ENCODE data around the gene IKZF4. TPM values are rescaled to one million over a fixed set of nuclear protein-coding genes. Genes with fewer than 3 reads are reported as not detected.

The IKZF4 gene
- total and polyA plus RNA-seq, 2 of the 8 experiments (the other 6 are each of a cell fraction or from before 2014, with no cell fraction given): 8.0 to 13.3 TPM

GRCh38 chr12:56040151-56040550 lies 19.3 kb downstream of the IKZF4 start:
- H3K4me2 ChIP-seq (ENCODE audit: insufficient read depth in 1 of 2, low read depth in 2 of 2, low read length in 2 of 2): peak overlapping the region in 1 of 2 experiments; percentile 91; a peak in 1 of 4 replicates

More at GRCh38 chr12:56040151-56040550, 19.3 kb downstream of the IKZF4 start:
- no peak overlapping the region for H4K5ac ChIP-seq (ENCODE audit: insufficient read length, low read depth, low read length)
- H3K9ac ChIP-seq (replicated peaks in 1 of 4; ENCODE audit: extremely low read depth in 1 of 4, low read depth in 3 of 4, low read length in 3 of 4): no peak overlapping the region
- no peak for FAIRE-seq
- no peak overlapping the region for H2BK20ac ChIP-seq (ENCODE audit: low read length)
- H3K23ac ChIP-seq (ENCODE audit: insufficient read length): no peak overlapping the region
- no peak overlapping the region for H3K27ac ChIP-seq (ENCODE audit: low read depth, low read length)
- no peak overlapping the region for H2BK15ac ChIP-seq (ENCODE audit: low read length)
- no peak overlapping the region for H2BK120ac ChIP-seq (replicated peaks; ENCODE audit: low read depth, low read length)
- peaks cover 0 to 10% (median 4%) of the 10 kb centered on the region in 4 experiments; a peak in 5 of 7 replicates for H3K4me1 ChIP-seq (replicated peaks in 1 of 4; ENCODE audit: control insufficient read depth in 3 of 4, insufficient read depth in 4 of 4, low read length in 3 of 4)
- no peak overlapping the region for H2BK5ac ChIP-seq (ENCODE audit: low read depth, low read length)
- POLR2A ChIA-PET (ENCODE audit: partially characterized antibody): interaction anchor here (0.6 to 5.2 kb wide), 14 partner anchors 11 to 210 kb away, joined by 3 to 46 read pairs (median 4); partner anchors contain the start of genes IKZF4, PA2G4, RPL41 and SUOX
- peaks cover 3% of the 10 kb centered on the region; the same call in 1 of the 2 replicates for H3K79me1 ChIP-seq (ENCODE audit: low read depth, low read length)
- H3K4ac ChIP-seq (replicated peaks; ENCODE audit: insufficient read length, low read depth, low read length): no peak overlapping the region
- H3K4me3 ChIP-seq (ENCODE audit: extremely low read depth in 1 of 4, insufficient read depth in 2 of 4, low read depth in 3 of 4, low read length in 4 of 4): no peak overlapping the region; a peak in 1 of 8 replicates
- H3K56ac ChIP-seq (replicated peaks; ENCODE audit: insufficient read length, low read depth, low read length): no peak overlapping the region
- H3K27me3 ChIP-seq (replicated peaks in 1 of 4; ENCODE audit: control insufficient read depth in 3 of 4, extremely low read depth in 1 of 4, insufficient read depth in 3 of 4, low read length in 3 of 4): no peaks in the 10 kb centered on the region
- peaks cover 10 to 36% (median 23%) of the 10 kb centered on the region in 4 experiments for H3K36me3 ChIP-seq (ENCODE audit: control insufficient read depth in 2 of 4, insufficient read depth in 4 of 4, low read length in 3 of 4)
- no peak for DNase-seq (ENCODE audit: low read depth in 1 of 2, low spot score in 2 of 2)
- peaks cover 0 to 4% of the 10 kb centered on the region in 2 experiments for H4K20me1 ChIP-seq (replicated peaks in 1 of 2; ENCODE audit: control insufficient read depth in 1 of 2, insufficient read depth in 2 of 2, low read length in 2 of 2)
- no peak overlapping the region for H3K14ac ChIP-seq (ENCODE audit: insufficient read length)
- no peak overlapping the region for H3K18ac ChIP-seq (ENCODE audit: extremely low read depth, low read length)
- H2BK12ac ChIP-seq (ENCODE audit: low read depth, low read length): no peak overlapping the region
- H3K79me2 ChIP-seq (ENCODE audit: control insufficient read depth in 1 of 2, insufficient read depth in 2 of 2, low read length in 2 of 2): peaks cover 6 to 19% of the 10 kb centered on the region in 2 experiments
- TF ChIP-seq EZH2 (IDR thresholded peaks at IDR 0.05; ENCODE audit: low read depth, low read length, severe bottlenecking): no peak
- no peak for TF ChIP-seq BACH1 (IDR thresholded peaks at IDR 0.05; ENCODE audit: low read length)
- no peak for TF ChIP-seq EGR1 (IDR thresholded peaks at IDR 0.05; ENCODE audit: borderline replicate concordance, low read depth, low read length)
- TF ChIP-seq CBX5 (IDR thresholded peaks at IDR 0.05; ENCODE audit: low read depth, low read length): no peak
- TF ChIP-seq, protein P1, sequence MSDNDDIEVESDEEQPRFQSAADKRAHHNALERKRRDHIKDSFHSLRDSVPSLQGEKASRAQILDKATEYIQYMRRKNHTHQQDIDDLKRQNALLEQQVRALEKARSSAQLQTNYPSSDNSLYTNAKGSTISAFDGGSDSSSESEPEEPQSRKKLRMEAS (IDR thresholded peaks at IDR 0.05): no peak
- TF ChIP-seq SRF (IDR thresholded peaks at IDR 0.05; ENCODE audit: low read depth, low read length): no peak
- no peak for TF ChIP-seq RNF2 (IDR thresholded peaks at IDR 0.05; ENCODE audit: borderline replicate concordance, low read depth, low read length, missing control alignments, poor library complexity, severe bottlenecking)
- no peak for TF ChIP-seq TCF12 (IDR thresholded peaks at IDR 0.05; ENCODE audit: low read depth, low read length)
- TF ChIP-seq TAF1 (IDR thresholded peaks at IDR 0.05; ENCODE audit: low read depth, low read length): no peak
- no peak for TF ChIP-seq CBX8 (IDR thresholded peaks at IDR 0.05; ENCODE audit: borderline replicate concordance, low read depth, low read length)
- TF ChIP-seq SP4 (IDR thresholded peaks at IDR 0.05; ENCODE audit: low read length): no peak
- TF ChIP-seq USF2 (IDR thresholded peaks at IDR 0.05; ENCODE audit: low read length): no peak
- no peak for TF ChIP-seq KDM4A (IDR thresholded peaks at IDR 0.05; ENCODE audit: low read depth, low read length, severe bottlenecking)
- no peak overlapping the region for H4K91ac ChIP-seq (replicated peaks; ENCODE audit: insufficient read length, low read length)
- H3K9me3 ChIP-seq (ENCODE audit: insufficient read depth in 2 of 2, low read depth in 1 of 2, low read length in 1 of 2): no peaks in the 10 kb centered on the region
- CTCF ChIA-PET (ENCODE audit: partially characterized antibody): interaction anchor here (0.5 to 5.1 kb wide), 11 partner anchors 8 to 211 kb away, joined by 3 to 54 read pairs (median 4); partner anchors contain the start of genes DNAJC14, IKZF4 and SUOX
- no peak overlapping the region for H2AFZ ChIP-seq (ENCODE audit: low read length)
- H2AK5ac ChIP-seq (ENCODE audit: low read depth, low read length): no peak overlapping the region
- H3K23me2 ChIP-seq (ENCODE audit: low read depth, low read length): peaks cover 4% of the 10 kb centered on the region
- WGBS, 2 experiments (ENCODE audit: extremely low coverage in 1 of 2, insufficient coverage in 1 of 2, insufficient read length in 1 of 2, insufficient replicate concordance in 2 of 2, low coverage in 1 of 2, low lambda C conversion rate in 2 of 2, missing lambda C conversion rate in 1 of 2): no CpG with 5 or more reads among the region's 1 CpG
- H4K8ac ChIP-seq (ENCODE audit: extremely low read depth, insufficient read depth, low read length): no peak overlapping the region

Measured in H1 (cell line).